ENCODE measurements around the gene LCE3C. TPM values are rescaled to one million over a fixed set of nuclear protein-coding genes. Genes with fewer than 3 reads are reported as not detected.

Gene LCE3C
- total and polyA plus RNA-seq, 9 of the 15 experiments (the other 6 are each of a cell fraction or from before 2014, with no cell fraction given): not detected

- TF ChIP-seq ZNF511 (CRISPR knock-in tag; IDR thresholded peaks at IDR 0.05) (no peak), SAFB2 (IDR thresholded peaks at IDR 0.05; ENCODE audit: borderline replicate concordance, low read depth, low read length, severe bottlenecking) (no peak), EZH2 (IDR thresholded peaks at IDR 0.05; ENCODE audit: borderline replicate concordance, low read depth, low read length) (no peak), HMGXB4 (CRISPR knock-in tag; IDR thresholded peaks at IDR 0.05) (no peak), ZKSCAN1 (IDR thresholded peaks at IDR 0.05; ENCODE audit: low read depth, low read length) (no peak), MYC (IDR thresholded peaks at IDR 0.05; ENCODE audit: low read depth, low read length) (no peak), MYC (CRISPR knock-in tag; IDR thresholded peaks at IDR 0.05; ENCODE audit: borderline replicate concordance, low read depth) (no peak), RFX5 (IDR thresholded peaks at IDR 0.05; ENCODE audit: low read depth, low read length) (no peak), MAFK (IDR thresholded peaks at IDR 0.05; ENCODE audit: low read length) (no peak), MAZ (CRISPR knock-in tag; conservative IDR thresholded peaks at IDR 0.05 in 1 of 2, IDR thresholded peaks at IDR 0.05 in 1 of 2) (no peak)
- Histone ChIP-seq H3K36me3 (ENCODE audit: control insufficient read depth, insufficient read depth, low read length) (no peaks in the 10 kb centered on the region), H3K9me3 (replicated peaks; ENCODE audit: control insufficient read depth, insufficient read depth, low read depth, low read length) (no peaks in the 10 kb centered on the region), H3K4me2 (ENCODE audit: insufficient read depth, low read length) (no peak overlapping the region), H2AFZ (ENCODE audit: low read depth, low read length) (no peak overlapping the region), H3K27me3 (ENCODE audit: control insufficient read depth in 2 of 2, insufficient read depth in 2 of 2, low read length in 2 of 2) (no peaks in the 10 kb centered on the region), H3K79me2 (ENCODE audit: control insufficient read depth, insufficient read depth, low read length) (no peaks in the 10 kb centered on the region), H3K9me1 (ENCODE audit: control insufficient read depth, insufficient read depth, low read length) (no peaks in the 10 kb centered on the region), H4K20me1 (replicated peaks; ENCODE audit: control insufficient read depth, insufficient read depth, low read length) (0 out of 2 replicates have a peak, but pooled peaks cover 6% of the 10 kb centered on the region), H3K4me3 (no peak overlapping the region), H3K4me1 (replicated peaks in 1 of 2; ENCODE audit: control insufficient read depth in 2 of 2, insufficient read depth in 2 of 2, low read length in 2 of 2) (peaks cover 0 to 9% of the 10 kb centered on the region in 2 experiments; a peak in 2 of 5 replicates), H3K27ac (ENCODE audit: extremely low read depth, low read depth, low read length) (no peak overlapping the region), H3K9ac (ENCODE audit: insufficient read depth in 1 of 2, low read depth in 2 of 2, low read length in 2 of 2) (no peak overlapping the region)
- no TSS peak for BruUV-seq (replicated peaks)
- DNase-seq (ENCODE audit: extremely low read depth in 1 of 4, low spot score in 3 of 4) (no peak), FAIRE-seq (no peak), ATAC-seq (no peak)
- WGBS (ENCODE audit: insufficient coverage, low coverage, missing lambda C conversion rate): 0% methylated on average over 1 of the region's 1 CpG
- intact Hi-C loops (cut with micrococcal nuclease): no loop called here
- in situ Hi-C loops (cut with MboI): no loop called here
- POLR2A ChIA-PET: no interaction called here
- CTCF ChIA-PET (ENCODE audit: low intra/inter-chr PET ratio): no interaction called here
Measured at GRCh38 chr1:152626744-152627143, 26.7 kb downstream of the LCE3C start.

All from K562 (cell line).